Measurements from ENCODE around the gene FUNDC2.

GRCh38 chrX:155070975-155071693, 44.5 kb downstream of the FUNDC2 start, which contains the start of the genes BRCC3, CMC4 and MTCP1:
- TF ChIP-seq POLR2A (IDR thresholded peaks at IDR 0.05; ENCODE audit: low read length) (peak; percentile 95), ESRRA (IDR thresholded peaks at IDR 0.05; ENCODE audit: borderline replicate concordance, low read length) (no peak), E2F6 (IDR thresholded peaks at IDR 0.05; ENCODE audit: borderline replicate concordance, low read depth) (no peak), JUNB (IDR thresholded peaks at IDR 0.05) (no peak)
